ENCODE data around the gene DPP10.

- TF ChIP-seq EZH2 (IDR thresholded peaks at IDR 0.05; ENCODE audit: low read length, unreplicated experiment) (no peak), CTCF (conservative IDR thresholded peaks at IDR 0.05; ENCODE audit: low read depth, low read length) (no peak)
Measured at GRCh38 chr2:115484983-115485382, 1042.5 kb downstream of the DPP10 start.

Measured in PC-3 (cell line).